ENCODE data around the gene C12orf60.

- TF ChIP-seq POLR2A (IDR thresholded peaks at IDR 0.05; ENCODE audit: low read length), result no peak
- no peak for TF ChIP-seq GATA1 (IDR thresholded peaks at IDR 0.05; ENCODE audit: low read depth, low read length)
Measured at GRCh38 chr12:14811486-14811885, 8.0 kb downstream of the C12orf60 start.

Data from erythroblast (primary cell).